ENCODE results near the gene ZDHHC23. TPM values are rescaled to one million over a fixed set of nuclear protein-coding genes. Genes with fewer than 3 reads are reported as not detected.

ZDHHC23 gene
- total and polyA plus RNA-seq, 12 donors: 1.1 to 3.7 (median 2.0) TPM

GRCh38 chr3:113954091-113954685 is 6.4 kb downstream of the ZDHHC23 start:
- Histone ChIP-seq H3K4me3 (no peak overlapping the region), H3K4me1 (no peaks in the 10 kb centered on the region), H3K36me3 (peaks cover 0 to 14% (median 0%) of the 10 kb centered on the region in 9 donors), H3K9me3 (no peaks in the 10 kb centered on the region), H3K27ac (no peak overlapping the region), H3K27me3 (no peaks in the 10 kb centered on the region)
- intact Hi-C loops (cut with DNase I): loop anchor here in 1 of 10 donors (10.0 kb wide), 1 partner anchor 191 kb away; no protein-coding TSS in a partner anchor
- TF ChIP-seq CTCF (IDR thresholded peaks at IDR 0.05): no peak
- WGBS, 2 donors: 89 to 91% methylated on average over 8 of the region's 8 CpGs
- no peak for DNase-seq
- ATAC-seq: no peak

- no peak for ATAC-seq
- H3K4me3 ChIP-seq: no peak overlapping the region
- 89 to 92% methylated on average over 3 of the region's 3 CpGs for WGBS, 2 donors
- DNase-seq: no peak
- H3K36me3 ChIP-seq: peaks cover 0 to 15% (median 0%) of the 10 kb centered on the region in 9 donors
- H3K4me1 ChIP-seq: no peaks in the 10 kb centered on the region
- H3K9me3 ChIP-seq: no peaks in the 10 kb centered on the region
- intact Hi-C loops (cut with DNase I): loop anchor here in 1 of 10 donors (10.0 kb wide), 1 partner anchor 1319 kb away; the partner anchor contains the start of gene CCDC80
- H3K27ac ChIP-seq: no peak overlapping the region
- no peaks in the 10 kb centered on the region for H3K27me3 ChIP-seq
- no peak for TF ChIP-seq CTCF (IDR thresholded peaks at IDR 0.05)
Observed at GRCh38 chr3:113963879-113964278, 16.1 kb downstream of the ZDHHC23 start.

- H3K4me1 ChIP-seq: no peaks in the 10 kb centered on the region
- no peak overlapping the region for H3K27ac ChIP-seq
- WGBS, 2 donors: 79 to 86% methylated on average over 2 of the region's 2 CpGs
- no peak for TF ChIP-seq CTCF (IDR thresholded peaks at IDR 0.05)
- no peak overlapping the region for H3K4me3 ChIP-seq
- H3K27me3 ChIP-seq: no peaks in the 10 kb centered on the region
- H3K9me3 ChIP-seq: peaks cover 0 to 2% (median 0%) of the 10 kb centered on the region in 11 donors
- DNase-seq (no peak), ATAC-seq (no peak)
- intact Hi-C loops (cut with DNase I): loop anchor here in 1 of 10 donors (10.0 kb wide), 1 partner anchor 1321 kb away; the partner anchor contains the start of gene CCDC80
- H3K36me3 ChIP-seq: peaks cover 0 to 12% (median 0%) of the 10 kb centered on the region in 9 donors
Observed at GRCh38 chr3:113966172-113966571, 18.4 kb downstream of the ZDHHC23 start.

- peaks cover 0 to 29% (median 13%) of the 10 kb centered on the region in 11 donors for H3K9me3 ChIP-seq
- H3K27ac ChIP-seq: no peak overlapping the region
- intact Hi-C loops (cut with DNase I): loop anchor here in 1 of 10 donors (10.0 kb wide), 1 partner anchor 1324 kb away; the partner anchor contains the start of gene CCDC80
- 54 to 68% methylated on average over 2 of the region's 2 CpGs for WGBS, 2 donors
- no peak for DNase-seq
- no peak for TF ChIP-seq CTCF (IDR thresholded peaks at IDR 0.05)
- peaks cover 0 to 12% (median 0%) of the 10 kb centered on the region in 9 donors for H3K36me3 ChIP-seq
- H3K4me3 ChIP-seq: no peak overlapping the region
- ATAC-seq: peak in 4 of 8 donors; percentile 24 to 71 (median 56)
- H3K27me3 ChIP-seq: no peaks in the 10 kb centered on the region
- no peaks in the 10 kb centered on the region for H3K4me1 ChIP-seq
Observed at GRCh38 chr3:113968986-113969385, 21.2 kb downstream of the ZDHHC23 start.
